ENCODE results near the gene ERVV-1.
"Not testable (repeated sequence)": the region's sequence is repeated elsewhere in the genome, so short reads cannot be mapped to it uniquely, and the experiment has no call there.

The ERVV-1 gene

GRCh38 chr19:53013621-53014020 lies at the start of gene ERVV-1:
Gene ERVV-1, plus strand, starts transcription at chr19:53013921. Its CDS starts 170 bp downstream, at chr19:53014091.
- no peak for DNase-seq (ENCODE audit: low read depth in 2 of 2)

- DNase-seq (ENCODE audit: low read depth in 2 of 2) = no peak
Measured at GRCh38 chr19:52967772-52968171, 45.9 kb upstream of the ERVV-1 start.

GRCh38 chr19:52981329-52981728 lies 32.4 kb upstream of the ERVV-1 start:
- no peak for DNase-seq (ENCODE audit: low read depth in 2 of 2)

GRCh38 chr19:52983167-52983566 lies 30.6 kb upstream of the ERVV-1 start:
- DNase-seq (ENCODE audit: low read depth in 2 of 2) = not testable (repeated sequence)

GRCh38 chr19:52987221-52987620 lies 26.5 kb upstream of the ERVV-1 start:
- DNase-seq (ENCODE audit: low read depth in 2 of 2) = no peak

GRCh38 chr19:52988506-52988905 lies 25.2 kb upstream of the ERVV-1 start:
- DNase-seq (ENCODE audit: low read depth in 2 of 2) = no peak

- DNase-seq (ENCODE audit: low read depth in 2 of 2) = no peak
Measured at GRCh38 chr19:52990759-52991418, 22.8 kb upstream of the ERVV-1 start.

GRCh38 chr19:52991484-52991883 lies 22.2 kb upstream of the ERVV-1 start:
- no peak for DNase-seq (ENCODE audit: low read depth in 2 of 2)

- DNase-seq (ENCODE audit: low read depth in 2 of 2) = no peak
Measured at GRCh38 chr19:52992109-52993004, 21.4 kb upstream of the ERVV-1 start.

GRCh38 chr19:52993342-52994178 lies 20.2 kb upstream of the ERVV-1 start:
- peak; percentile 46 to 61 for DNase-seq (ENCODE audit: low read depth in 2 of 2)

- DNase-seq (ENCODE audit: low read depth in 2 of 2) = no peak
Measured at GRCh38 chr19:52995711-52996110, 18.0 kb upstream of the ERVV-1 start.

GRCh38 chr19:52997975-52998374 lies 15.7 kb upstream of the ERVV-1 start:
- no peak for DNase-seq (ENCODE audit: low read depth in 2 of 2)

GRCh38 chr19:53002479-53002878 lies 11.2 kb upstream of the ERVV-1 start:
- no peak for DNase-seq (ENCODE audit: low read depth in 2 of 2)

GRCh38 chr19:53004242-53004641 lies 9.5 kb upstream of the ERVV-1 start:
- DNase-seq (ENCODE audit: low read depth in 2 of 2) = no peak

GRCh38 chr19:53007200-53007599 lies 6.5 kb upstream of the ERVV-1 start:
- no peak for DNase-seq (ENCODE audit: low read depth in 2 of 2)

GRCh38 chr19:53007606-53008005 lies 6.1 kb upstream of the ERVV-1 start:
- DNase-seq (ENCODE audit: low read depth in 2 of 2) = no peak

- DNase-seq (ENCODE audit: low read depth in 2 of 2) = no peak
Measured at GRCh38 chr19:53008061-53008778, 5.5 kb upstream of the ERVV-1 start.

- DNase-seq (ENCODE audit: low read depth in 2 of 2) = no peak
Measured at GRCh38 chr19:53010494-53010893, 3.2 kb upstream of the ERVV-1 start.

GRCh38 chr19:53012006-53012405 lies 1.7 kb upstream of the ERVV-1 start:
- DNase-seq (ENCODE audit: low read depth in 2 of 2) = no peak

GRCh38 chr19:53015159-53015558 lies 1.4 kb downstream of the ERVV-1 start:
- no peak for DNase-seq (ENCODE audit: low read depth in 2 of 2)

GRCh38 chr19:53015730-53016129 lies 2.0 kb downstream of the ERVV-1 start:
- no peak for DNase-seq (ENCODE audit: low read depth in 2 of 2)

Data from fibroblast of skin of left quadriceps (primary cell).